Fibroblast of mammary gland (primary cell): ENCODE data around the gene SIT1.

ENCODE experiments used
- DNase-seq: peaks from one replicate; pipeline ENCODE4 v3.0.0-alpha.2; 2010; ENCODE audit warnings: low read depth
- H3K4me3 ChIP-seq: 2 replicates; pipeline ENCODE4 v1.5.1; 2011; ENCODE audit warnings: low read depth, mild to moderate bottlenecking, low read length, moderate library complexity; ENCODE audit not compliant: control insufficient read depth
- CTCF ChIP-seq: conservative IDR thresholded peaks from 2 replicates; pipeline ENCODE4 v1.5.1; 2011; ENCODE audit warnings: low read depth, low read length, inconsistent platforms; ENCODE audit not compliant: control insufficient read depth, insufficient read depth

The SIT1 gene

GRCh38 chr9:35660966-35661415, 10.3 kb upstream of the SIT1 start:
- peak; percentile 48 for TF ChIP-seq CTCF
- no peak overlapping the region for H3K4me3 ChIP-seq
- DNase-seq, result peak; percentile 58

- H3K4me3 ChIP-seq, result peak overlapping the region; percentile 84
- DNase-seq, result peak; percentile 91
- TF ChIP-seq CTCF, result no peak
Observed at GRCh38 chr9:35659340-35659739, 8.6 kb upstream of the SIT1 start.

DNA sequence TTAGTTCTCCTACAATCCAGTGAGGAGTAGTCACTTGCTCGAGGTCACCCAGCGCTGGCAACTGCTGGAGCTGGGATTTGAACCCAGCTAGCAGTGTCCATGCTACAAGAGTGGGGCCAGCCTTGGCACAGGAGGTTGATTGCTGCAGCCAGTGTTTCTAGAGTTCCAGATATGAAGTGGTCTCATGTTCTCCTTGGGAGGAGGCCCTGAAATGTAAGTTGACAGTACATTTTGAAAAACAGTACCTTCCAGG, 8.2 kb upstream of the SIT1 start:
- DNase-seq, result peak; percentile 70
- TF ChIP-seq CTCF, result no peak
- H3K4me3 ChIP-seq, result peak overlapping the region; percentile 84

DNA sequence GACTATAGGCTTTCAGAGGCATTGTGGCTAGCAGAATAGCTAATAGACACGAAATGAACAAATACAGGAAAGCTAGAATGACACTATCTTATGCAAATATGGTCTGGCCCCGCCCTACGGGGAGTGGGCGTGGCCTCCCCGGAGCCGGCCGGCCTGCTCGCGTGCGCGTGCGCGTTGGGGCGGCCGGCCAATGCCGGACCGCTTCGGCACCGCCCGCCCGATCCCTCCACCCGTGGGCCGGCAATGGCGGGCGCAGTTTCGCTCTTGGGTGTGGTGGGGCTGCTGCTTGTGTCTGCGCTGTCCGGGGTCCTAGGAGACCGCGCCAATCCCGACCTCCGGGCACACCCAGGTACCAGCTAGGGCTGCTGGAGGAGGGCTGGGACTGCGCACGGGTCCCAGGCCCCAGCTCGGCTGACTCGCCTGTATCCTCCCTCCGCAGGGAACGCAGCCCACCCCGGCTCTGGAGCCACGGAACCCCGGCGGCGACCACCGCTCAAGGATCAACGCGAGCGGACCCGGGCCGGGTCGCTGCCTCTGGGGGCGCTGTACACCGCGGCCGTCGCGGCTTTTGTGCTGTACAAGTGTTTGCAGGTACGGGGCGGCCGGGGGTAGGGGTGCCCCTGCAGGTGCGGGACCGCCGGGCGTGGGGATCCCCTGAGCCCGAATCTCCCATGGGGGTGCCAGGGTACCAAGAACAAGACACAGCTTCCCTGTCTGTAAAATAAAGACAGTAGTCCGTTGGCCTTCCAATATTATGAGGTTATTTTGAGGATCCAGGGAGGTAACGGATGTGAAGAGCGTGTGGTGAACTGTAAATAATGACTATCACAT, 7.6 kb upstream of the SIT1 start, which contains the start of gene CCDC107:
Gene CCDC107 (plus strand): TSS at position 156 of the 831 bp plus-strand sequence. CDS start 88 bp downstream, at position 244.
- peak; percentile 16 for TF ChIP-seq CTCF
- peak within 1 kb of the TSS; percentile 84 for H3K4me3 ChIP-seq
- peak; percentile 74 for DNase-seq

DNA sequence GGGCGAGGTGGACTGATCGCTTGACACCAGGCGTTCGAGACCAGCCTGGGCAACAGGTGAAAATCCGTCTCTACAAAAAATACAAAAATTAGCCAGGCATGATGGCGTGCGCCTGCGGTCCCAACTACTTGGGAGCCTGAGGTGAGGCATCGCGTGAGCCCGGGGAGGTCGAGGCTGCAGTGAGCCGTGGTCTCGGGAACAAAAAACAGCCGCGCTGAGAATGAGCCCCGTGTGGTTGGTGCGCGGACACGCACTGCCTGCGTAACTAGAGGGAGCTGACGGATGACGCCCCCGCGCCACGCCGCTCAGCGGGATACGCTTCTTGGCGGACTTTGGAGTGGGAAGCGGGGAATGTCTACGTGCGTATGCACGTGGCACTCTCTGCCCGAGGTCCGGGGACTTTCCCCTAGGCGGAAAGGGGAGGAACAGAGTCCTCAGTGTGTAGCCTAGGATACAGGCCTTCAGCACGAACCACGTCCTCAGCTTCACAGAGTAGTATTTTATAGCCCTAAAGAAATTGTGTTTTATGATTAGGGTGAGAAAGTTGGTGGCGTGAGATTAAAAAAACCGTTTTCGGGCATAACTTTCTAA, 6.9 kb upstream of the SIT1 start, which contains the start of gene RMRP:
Gene RMRP (minus strand): TSS at position 474 of the 591 bp plus-strand sequence.
- peak within 1 kb of the TSS; percentile 84 for H3K4me3 ChIP-seq
- TF ChIP-seq CTCF, result no peak
- peak; percentile 99 for DNase-seq

DNA sequence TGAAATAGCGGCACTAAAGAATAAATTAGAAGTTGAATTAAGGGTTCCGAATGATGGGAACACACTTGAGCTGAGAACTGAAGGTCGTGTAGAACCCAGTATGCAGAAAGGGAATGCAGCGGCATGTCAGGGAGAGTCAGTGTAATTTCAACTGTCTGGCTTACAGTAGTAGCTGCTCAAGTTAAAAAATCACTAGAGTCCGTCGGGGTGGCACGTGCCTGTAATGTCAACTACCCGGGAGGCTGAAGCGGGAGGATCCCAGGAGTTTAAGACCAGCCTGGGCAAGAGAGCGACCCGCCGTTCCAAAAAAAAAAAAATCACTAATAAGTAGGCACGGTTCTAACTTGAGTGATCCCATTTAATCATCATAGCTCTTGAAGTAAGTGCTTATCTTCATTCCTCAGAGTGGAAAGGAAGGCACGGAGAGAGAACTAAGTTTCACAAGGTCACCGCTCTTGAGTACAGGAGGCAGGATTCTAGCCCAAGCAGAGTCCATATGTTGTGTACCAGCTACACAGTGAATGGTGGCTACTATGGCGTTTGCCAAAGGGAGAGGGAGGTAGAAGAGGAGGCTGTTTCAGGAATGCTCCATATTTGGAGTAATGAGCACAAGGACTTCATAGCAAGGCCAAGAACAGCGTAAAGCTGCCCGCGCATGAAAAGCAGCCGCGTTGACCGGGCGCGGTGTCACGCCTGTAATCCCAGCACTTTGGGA, 6.3 kb upstream of the SIT1 start:
- peak overlapping the region; percentile 35 for H3K4me3 ChIP-seq
- TF ChIP-seq CTCF, result no peak
- no peak for DNase-seq
